HG03469 (cell line): Measurements from ENCODE around the gene TIAM1.

Experiments used
- ATAC-seq: cut with Tn5 transposase; IDR thresholded peaks from one replicate; pipeline ENCODE4 v1.9.1; 2021; ENCODE audit warnings: mild to moderate bottlenecking, moderate library complexity, moderate number of reproducible peaks; ENCODE audit not compliant: unreplicated experiment

The TIAM1 gene

GRCh38 chr21:31218830-31219608, 125.0 kb downstream of the TIAM1 start:
- ATAC-seq: no peak

GRCh38 chr21:31216206-31216605, 127.9 kb downstream of the TIAM1 start:
- ATAC-seq: no peak

- ATAC-seq: no peak
Observed at GRCh38 chr21:31213787-31214186, 130.3 kb downstream of the TIAM1 start.

GRCh38 chr21:31211836-31212235, 132.2 kb downstream of the TIAM1 start:
- no peak for ATAC-seq

DNA sequence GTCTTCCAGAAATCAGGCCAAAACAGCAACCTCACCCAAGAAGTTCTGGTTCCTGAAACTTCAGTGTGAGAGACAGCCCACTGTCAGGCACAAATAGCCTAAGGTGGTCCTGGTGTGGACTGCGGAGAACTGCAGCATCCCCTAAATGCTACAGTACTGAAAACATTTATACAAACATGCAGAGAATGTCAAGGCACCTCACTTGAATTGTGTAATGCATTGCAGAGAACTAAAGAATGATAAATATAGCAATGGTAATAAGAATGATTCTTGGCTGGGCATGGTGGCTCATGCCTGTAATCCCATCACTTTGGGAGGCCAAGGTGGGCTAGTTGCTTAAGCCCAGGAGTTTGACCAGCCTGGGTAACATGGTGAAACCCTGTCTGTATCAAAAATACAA, 138.6 kb downstream of the TIAM1 start:
- no peak for ATAC-seq

DNA sequence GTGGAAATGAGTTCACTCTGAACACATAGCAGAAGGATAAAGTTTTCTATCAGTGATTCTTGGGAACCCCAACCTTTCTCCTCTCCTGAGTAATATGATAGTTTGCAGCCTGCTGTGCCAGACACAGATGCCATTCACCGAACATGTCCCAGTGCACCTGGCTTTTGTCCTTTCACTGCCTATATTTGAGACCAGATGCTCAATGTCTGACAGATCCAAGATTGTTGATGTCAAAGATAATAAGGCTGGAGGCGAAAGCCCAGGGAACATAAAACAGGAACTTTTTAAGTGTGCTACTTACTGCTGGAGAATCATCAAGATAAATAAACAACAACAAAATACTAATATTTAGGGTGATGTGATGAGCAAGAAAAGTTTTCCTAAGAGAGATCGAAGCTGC, 139.3 kb downstream of the TIAM1 start:
- no peak for ATAC-seq

- no peak for ATAC-seq
Observed at GRCh38 chr21:31203431-31204054, 140.5 kb downstream of the TIAM1 start.

- ATAC-seq: peak; percentile 78
Observed at GRCh38 chr21:31201548-31201947, 142.5 kb downstream of the TIAM1 start.

- ATAC-seq: no peak
Observed at GRCh38 chr21:31201144-31201543, 142.9 kb downstream of the TIAM1 start.

DNA sequence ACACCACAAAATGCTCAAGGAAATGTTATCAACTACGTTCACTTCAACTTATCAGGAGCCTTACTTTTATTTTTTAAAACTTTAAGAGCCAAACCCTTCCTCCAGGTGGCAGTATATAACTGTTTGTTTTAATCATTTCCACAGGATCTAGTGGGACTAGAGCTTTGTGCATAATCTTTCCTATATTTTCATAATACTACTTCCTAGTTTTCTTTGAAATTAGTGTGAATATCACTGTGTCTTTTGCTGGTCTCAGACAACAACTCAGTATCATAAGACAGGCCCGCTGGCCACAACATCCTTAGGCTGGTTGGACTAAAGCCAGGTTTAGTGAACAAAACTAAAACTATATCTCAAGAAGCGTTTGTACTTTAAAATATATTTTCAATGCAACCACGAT, 145.5 kb downstream of the TIAM1 start:
- ATAC-seq: no peak

- no peak for ATAC-seq
Observed at GRCh38 chr21:31196724-31197123, 147.3 kb downstream of the TIAM1 start.

DNA sequence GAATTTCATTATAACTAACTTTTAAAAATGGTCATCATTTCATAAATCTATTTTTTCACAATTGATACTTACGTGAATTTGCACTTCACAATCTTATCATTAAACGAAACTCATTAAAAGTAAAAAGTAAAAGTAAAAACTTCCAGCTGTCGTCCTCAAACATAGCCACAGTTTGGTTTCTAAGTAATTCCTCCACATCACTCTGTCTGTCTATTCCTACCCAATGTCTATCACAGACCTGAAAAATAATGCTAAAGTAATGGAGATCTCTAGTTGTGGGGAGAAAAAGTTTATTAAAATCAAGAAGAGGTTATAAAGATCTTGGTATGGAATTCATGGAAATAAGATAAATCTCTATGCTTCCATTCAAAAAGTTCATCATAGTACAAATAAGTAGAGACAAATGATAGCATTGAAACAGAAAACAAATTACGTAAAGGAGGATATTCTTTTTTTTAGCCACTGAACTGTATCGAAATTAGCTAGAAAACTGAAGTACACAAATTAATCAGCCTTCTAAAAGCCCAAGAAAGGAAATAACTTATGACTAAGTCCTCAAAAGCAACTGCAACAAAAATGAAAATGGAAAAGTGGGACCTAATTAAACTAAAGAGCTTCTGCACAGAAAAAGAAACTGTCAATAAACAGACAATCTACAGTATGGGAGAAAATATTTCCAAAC, 148.6 kb downstream of the TIAM1 start:
- ATAC-seq: no peak

GRCh38 chr21:31194510-31195293, 149.4 kb downstream of the TIAM1 start:
- no peak for ATAC-seq

DNA sequence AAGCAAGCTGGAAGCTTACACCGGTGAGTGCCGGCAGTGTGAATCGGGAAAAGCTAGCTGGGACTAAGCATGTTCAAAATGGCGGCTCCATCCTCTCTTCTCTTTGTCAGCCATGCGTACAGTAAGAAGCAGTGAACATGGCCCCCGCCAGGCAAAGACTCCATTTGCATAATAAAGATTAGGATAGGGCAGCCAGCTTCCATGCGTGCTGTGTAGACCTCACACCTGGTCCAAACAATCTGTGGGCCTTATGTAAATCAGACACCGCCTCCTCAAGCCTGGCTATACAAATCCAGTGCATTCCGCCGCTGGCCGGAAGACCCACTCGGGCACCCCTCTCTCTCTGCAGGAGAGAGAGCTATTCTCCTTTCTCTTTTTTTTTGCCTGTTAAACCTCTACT, 150.3 kb downstream of the TIAM1 start:
- ATAC-seq: no peak

DNA sequence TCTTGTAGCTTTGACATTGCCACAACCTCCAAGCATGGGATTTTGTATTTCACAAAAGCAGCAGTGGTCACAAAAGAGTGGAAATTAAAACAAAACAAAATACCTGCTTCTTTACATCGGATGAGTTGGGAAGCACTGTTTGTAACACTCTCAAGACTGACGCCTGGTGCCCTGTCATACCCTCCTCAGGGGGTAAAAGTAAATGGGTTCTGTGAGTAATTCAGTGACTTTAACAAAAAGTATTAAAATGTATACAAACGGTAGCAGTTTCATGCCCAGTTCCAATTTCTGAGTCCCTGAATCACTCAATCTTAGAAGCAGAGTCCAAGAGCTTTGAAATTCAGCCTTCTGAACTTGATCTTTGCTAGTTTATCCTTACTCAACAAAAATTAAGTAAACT, 152.5 kb downstream of the TIAM1 start:
- no peak for ATAC-seq

DNA sequence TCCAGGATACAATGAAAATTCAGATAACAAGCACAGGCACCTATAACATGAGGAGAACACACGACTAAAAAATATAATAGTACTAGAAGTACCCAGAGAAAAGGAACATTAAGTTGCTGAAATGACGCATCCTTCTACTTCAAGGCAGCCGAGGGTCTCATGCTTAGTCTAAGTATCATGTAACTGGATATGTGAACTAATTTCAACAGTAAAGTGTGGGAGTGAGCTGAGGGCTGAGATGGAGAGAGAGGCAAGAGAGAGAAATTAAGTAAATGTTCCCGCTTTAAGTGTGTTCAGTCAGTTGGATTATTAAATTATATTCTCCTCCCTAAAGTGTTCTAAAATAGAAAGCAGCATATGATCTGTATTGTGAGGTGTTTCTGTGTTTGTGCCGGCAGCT, 153.5 kb downstream of the TIAM1 start:
- ATAC-seq: no peak

DNA sequence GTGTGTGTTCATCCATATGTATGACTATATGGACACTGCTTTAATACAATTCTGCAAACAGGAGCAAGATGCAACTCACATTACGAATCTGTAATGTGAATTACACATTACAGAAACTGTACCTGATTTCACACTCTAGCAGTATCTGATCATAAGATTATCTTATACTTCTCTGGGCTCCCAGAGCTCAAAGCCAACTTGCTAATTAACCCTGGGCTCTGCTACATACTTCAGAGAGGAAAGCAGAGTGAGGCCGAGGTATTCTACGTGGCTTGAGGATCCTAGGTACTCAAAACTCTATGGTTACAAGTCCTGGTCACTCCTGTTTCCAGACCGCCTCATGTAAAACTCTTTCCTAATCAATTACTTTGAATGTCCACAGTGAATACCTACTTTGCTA, 156.6 kb downstream of the TIAM1 start:
- no peak for ATAC-seq

DNA sequence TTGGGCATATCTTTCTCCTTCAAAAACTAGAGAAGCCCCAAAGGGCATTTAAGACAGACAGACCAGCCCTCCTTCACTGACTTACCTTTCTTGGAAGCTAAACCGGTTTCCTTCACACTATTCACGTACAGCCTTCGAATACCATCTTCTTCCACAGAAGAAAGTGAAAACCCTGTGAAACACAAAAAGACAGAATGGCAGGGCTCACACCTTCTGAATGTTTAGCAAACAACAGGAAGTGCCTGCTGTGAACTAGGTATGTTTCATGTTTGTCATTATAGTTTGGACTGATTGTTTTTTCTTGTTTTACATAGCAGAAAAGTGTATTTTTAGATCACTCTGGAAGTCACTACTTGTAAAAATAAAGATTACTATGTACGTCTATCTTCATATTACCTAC, 157.1 kb downstream of the TIAM1 start:
- no peak for ATAC-seq

DNA sequence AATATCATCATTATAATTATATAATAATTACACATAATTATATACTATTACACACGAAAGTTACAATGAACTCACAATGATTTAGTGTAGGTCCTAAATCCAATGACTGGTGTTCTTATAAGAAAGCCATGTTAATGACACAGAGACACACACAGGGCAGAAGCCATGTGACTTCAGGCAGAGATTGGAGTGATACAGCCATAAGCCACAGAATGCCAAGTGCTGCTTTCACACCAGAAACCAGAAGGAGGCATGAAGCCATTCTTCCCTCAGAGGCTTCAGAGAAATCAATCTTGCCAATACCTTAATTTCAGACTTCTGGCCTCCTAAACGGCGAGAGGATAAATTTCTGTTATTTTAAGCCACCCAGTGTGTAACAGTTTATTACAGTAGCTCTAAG, 158.4 kb downstream of the TIAM1 start:
- no peak for ATAC-seq

GRCh38 chr21:31184876-31185275, 159.2 kb downstream of the TIAM1 start:
- no peak for ATAC-seq

- no peak for ATAC-seq
Observed at GRCh38 chr21:31184459-31184858, 159.6 kb downstream of the TIAM1 start.
